A549 treated with DMSO at 1 μM for 4 hours (cell line): Measurements from ENCODE around the gene LRBA. TPM values are rescaled to one million over a fixed set of nuclear protein-coding genes. Genes with fewer than 3 reads are reported as not detected.

ENCODE experiments used
- total RNA-seq: library from RNA; stranded (reverse); fragments of 200-300 nt; extraction: Qiagen RNA extraction; gene quantifications from 5 replicates; pipeline ENCODE4 v1.2.3, GENCODE V29; 2022; ENCODE audit warnings: low read depth

The LRBA gene
- total RNA-seq: 7.0 to 8.8 TPM (median 7.7 TPM) in 5 replicates

DNA sequence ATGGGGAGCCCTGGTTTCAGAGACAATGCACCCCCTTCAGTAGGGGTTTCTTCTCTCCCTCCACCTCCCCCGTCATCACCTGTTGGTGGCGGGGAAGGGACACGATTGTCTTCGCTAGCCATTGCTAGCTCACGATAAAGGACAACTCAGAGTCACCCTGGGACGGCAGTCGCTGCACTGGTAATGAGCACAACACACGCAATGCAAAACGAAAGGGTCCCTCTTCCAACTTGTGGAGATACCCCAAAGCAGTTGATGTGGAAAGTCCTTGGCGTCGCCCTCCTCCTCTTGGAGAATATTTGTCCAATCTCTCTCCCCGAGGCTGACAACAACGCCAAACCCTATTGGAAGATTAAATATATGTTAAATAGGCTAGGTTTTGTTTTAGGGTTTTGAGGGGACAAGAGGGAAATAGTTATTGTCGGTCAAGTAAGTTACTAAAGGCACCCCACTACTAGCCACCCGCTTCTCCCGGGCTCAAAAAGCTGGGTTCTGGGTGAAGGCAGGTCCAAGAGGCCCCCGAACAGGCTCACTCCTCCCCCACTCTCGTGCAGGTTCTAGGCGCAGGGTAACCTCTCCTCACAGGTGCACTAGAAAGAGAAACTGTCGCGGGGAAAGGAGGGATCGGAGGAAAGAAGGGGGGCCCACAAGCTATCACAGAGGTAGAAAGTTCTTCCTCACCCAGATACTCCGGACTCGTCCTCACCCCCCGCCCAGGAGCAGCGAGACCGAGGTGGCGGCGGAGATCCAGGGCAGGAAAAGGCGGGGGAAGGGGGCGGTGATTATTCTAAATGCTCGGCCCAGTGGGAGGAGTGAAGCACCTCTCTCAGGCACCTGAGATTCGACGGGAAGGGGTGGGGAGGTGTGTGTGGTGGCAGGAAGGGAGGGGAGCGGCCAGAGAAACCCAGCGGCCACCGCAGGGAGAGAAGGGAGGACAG is at the start of gene LRBA:
Gene LRBA (minus strand): TSS at position 764 of the 938 bp plus-strand sequence. CDS start 642 bp downstream, at position 122.

DNA sequence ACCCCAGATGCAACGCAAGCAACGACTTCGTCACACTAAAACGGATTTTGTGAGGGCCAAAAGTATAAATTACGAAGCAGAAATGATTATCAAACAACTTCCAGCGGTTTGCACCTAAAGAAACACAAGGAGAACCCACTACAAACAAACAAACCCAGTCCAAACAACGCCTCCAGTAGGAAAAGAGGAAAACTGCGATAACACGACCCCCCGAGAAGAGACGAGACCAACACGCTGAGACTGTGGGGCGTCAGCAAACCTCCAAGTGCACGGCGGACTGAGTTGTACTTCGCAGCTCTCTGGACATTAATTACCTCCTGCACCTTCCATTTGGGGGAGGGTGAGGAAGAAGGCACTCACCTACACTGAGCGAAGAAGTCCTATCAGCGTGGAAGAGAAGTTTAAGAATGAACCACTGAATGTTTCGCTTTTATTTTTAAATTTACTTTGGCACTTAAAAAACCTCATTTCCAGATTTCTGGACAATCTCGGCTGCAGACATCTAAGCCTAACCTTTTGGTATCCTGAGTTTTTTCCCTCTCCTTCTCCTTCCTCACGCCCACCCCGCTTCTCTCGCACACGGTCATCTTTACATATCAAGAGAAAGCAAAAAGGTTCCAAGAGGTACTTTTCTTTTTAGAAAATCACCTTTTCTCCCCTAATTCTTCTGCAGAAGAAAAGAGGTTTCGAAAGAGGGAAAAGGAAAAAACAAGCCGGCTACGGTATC is 432.8 kb downstream of the LRBA start, which contains the start of gene MAB21L2:
Gene MAB21L2 (plus strand): TSS at position 6 of the 727 bp plus-strand sequence. CDS start 879 bp downstream, outside the sequence.

Other genes starting within 250 kb of the LRBA start
- gene RPS3A, start 84.3 kb upstream of the LRBA start, total RNA-seq: 1,560 to 1,841 TPM (median 1,695 TPM) in 5 replicates